KOPT-K1 (cell line): Measurements from ENCODE around the gene GAS7.

Source experiments
- H3K27ac ChIP-seq: fragments of 200-600 bp; sonication (generic); 2 replicates; pipeline ENCODE4 v1.5.1; 2016; ENCODE audit warnings: antibody characterized with exemption, mild to moderate bottlenecking, low read depth, low read length; ENCODE audit not compliant: poor library complexity, severe bottlenecking
- H3K36me3 ChIP-seq: fragments of 200-600 bp; sonication (generic); 2 replicates; pipeline ENCODE4 v1.5.1; 2017; ENCODE audit warnings: antibody characterized with exemption, mild to moderate bottlenecking, low read length, moderate library complexity; ENCODE audit not compliant: insufficient read depth
- H3K9me3 ChIP-seq: fragments of 200-600 bp; sonication (generic); 2 replicates; pipeline ENCODE4 v1.5.1; 2017; ENCODE audit warnings: antibody characterized with exemption, low read length, mild to moderate bottlenecking; ENCODE audit not compliant: insufficient read depth, poor library complexity, severe bottlenecking

GAS7 gene

GRCh38 chr17:10141436-10141835 lies 57.0 kb downstream of the GAS7 start:
- no peaks in the 10 kb centered on the region for H3K9me3 ChIP-seq
- no peaks in the 10 kb centered on the region for H3K36me3 ChIP-seq
- H3K27ac ChIP-seq = no peak overlapping the region

GRCh38 chr17:10139577-10139976 lies 58.8 kb downstream of the GAS7 start:
- Histone ChIP-seq H3K27ac (no peak overlapping the region), H3K36me3 (no peaks in the 10 kb centered on the region), H3K9me3 (no peaks in the 10 kb centered on the region)

DNA sequence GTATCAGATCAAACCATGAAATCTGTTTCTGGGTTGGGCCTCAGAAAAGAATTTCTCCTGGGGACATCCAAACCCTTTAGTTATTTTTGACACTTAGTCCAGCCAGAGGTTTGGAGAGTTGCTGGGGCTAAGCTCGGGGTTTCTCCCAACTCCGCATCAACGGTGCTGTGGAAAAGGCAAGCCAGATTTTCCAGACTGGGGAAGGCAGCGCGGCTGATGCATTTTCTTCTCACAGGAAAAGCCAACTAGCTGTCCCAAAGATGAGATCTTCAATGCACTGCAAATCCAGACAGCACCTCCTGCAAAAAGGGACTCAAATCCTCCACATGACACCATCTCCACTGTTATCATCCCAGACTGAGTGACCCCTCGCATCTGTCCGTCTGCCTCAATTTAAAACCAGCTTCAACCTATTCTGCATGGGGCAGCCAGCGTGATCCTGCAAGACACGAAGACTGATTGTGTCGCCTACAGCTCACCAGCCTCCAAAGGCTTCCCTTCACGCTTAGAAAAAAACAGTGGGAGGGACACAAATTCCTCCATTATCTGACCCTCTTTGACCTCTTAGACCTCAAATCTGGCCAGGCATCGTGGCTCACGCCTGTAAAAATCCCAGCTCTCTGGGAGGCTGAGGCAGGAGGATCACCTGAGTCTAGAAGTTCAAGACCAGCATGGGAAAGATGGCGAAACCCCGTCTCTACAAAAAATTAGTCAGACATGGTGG lies 62.0 kb downstream of the GAS7 start:
- H3K27ac ChIP-seq = peak overlapping the region; percentile 71
- no peaks in the 10 kb centered on the region for H3K9me3 ChIP-seq
- no peaks in the 10 kb centered on the region for H3K36me3 ChIP-seq

DNA sequence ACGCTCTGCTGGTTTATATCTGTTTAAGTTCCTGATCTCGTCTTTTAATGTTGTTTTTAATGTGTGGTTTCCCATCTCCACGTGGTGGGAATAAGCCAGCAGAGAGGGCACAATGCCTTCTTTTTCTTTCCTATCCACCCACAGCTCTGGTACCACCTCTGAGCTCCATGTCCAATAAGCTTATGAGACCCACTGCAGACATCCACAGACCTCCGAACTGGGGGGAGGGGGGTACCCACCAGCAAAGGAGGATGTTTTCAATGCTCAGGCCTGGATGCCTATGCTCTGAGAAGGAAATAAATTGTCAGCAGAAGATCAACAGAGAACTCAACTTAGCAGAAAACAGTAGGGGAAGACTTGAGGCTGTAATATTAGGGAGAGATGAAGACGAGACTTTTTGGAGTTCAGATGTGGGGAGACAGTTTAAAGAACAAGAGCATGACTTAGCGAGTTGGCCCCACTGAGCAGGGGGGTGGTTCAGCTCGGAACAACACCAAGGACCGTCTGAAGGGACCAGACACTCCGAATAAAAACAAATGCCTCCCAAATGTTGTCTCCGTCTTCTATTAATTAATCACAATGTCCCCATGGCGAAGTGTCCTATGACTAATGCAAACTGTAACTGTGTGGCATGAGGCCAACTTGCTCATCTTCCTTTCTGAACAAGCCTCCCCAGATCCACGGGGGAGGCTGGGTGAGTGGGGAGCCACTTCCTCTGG lies 62.7 kb downstream of the GAS7 start:
- no peaks in the 10 kb centered on the region for H3K9me3 ChIP-seq

GRCh38 chr17:10130677-10131076 lies 67.7 kb downstream of the GAS7 start:
- Histone ChIP-seq H3K27ac (no peak overlapping the region), H3K9me3 (no peaks in the 10 kb centered on the region), H3K36me3 (no peaks in the 10 kb centered on the region)

More for the DNA sequence above, 62.7 kb downstream of the GAS7 start:
- peak overlapping the region; percentile 71 for H3K27ac ChIP-seq
- no peaks in the 10 kb centered on the region for H3K36me3 ChIP-seq

- H3K9me3 ChIP-seq = no peaks in the 10 kb centered on the region
- H3K36me3 ChIP-seq = no peaks in the 10 kb centered on the region
- no peak overlapping the region for H3K27ac ChIP-seq
Observed at GRCh38 chr17:10130263-10130662, 68.1 kb downstream of the GAS7 start.

- Histone ChIP-seq H3K27ac (peak overlapping the region; percentile 85), H3K36me3 (no peaks in the 10 kb centered on the region), H3K9me3 (no peaks in the 10 kb centered on the region)
Observed at GRCh38 chr17:10127819-10128425, 70.5 kb downstream of the GAS7 start.

- Histone ChIP-seq H3K27ac (peak overlapping the region; percentile 85), H3K9me3 (no peaks in the 10 kb centered on the region), H3K36me3 (no peaks in the 10 kb centered on the region)
Observed at GRCh38 chr17:10126616-10127501, 71.5 kb downstream of the GAS7 start.

DNA sequence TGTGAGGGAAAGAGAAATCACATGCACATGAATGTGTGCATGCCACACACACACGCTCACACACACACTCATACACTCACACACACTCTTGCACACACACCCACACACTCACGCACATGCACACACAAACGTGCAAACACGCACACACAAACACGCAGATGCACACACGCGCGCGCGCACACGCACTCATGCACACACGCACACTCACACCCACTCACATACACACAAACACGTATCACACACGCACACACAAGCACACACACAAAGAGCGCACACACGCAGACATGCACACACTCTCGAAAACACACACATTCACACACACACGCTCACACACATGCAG lies 72.2 kb downstream of the GAS7 start:
- H3K9me3 ChIP-seq = no peaks in the 10 kb centered on the region
- H3K36me3 ChIP-seq = no peaks in the 10 kb centered on the region
- peak overlapping the region; percentile 85 for H3K27ac ChIP-seq

DNA sequence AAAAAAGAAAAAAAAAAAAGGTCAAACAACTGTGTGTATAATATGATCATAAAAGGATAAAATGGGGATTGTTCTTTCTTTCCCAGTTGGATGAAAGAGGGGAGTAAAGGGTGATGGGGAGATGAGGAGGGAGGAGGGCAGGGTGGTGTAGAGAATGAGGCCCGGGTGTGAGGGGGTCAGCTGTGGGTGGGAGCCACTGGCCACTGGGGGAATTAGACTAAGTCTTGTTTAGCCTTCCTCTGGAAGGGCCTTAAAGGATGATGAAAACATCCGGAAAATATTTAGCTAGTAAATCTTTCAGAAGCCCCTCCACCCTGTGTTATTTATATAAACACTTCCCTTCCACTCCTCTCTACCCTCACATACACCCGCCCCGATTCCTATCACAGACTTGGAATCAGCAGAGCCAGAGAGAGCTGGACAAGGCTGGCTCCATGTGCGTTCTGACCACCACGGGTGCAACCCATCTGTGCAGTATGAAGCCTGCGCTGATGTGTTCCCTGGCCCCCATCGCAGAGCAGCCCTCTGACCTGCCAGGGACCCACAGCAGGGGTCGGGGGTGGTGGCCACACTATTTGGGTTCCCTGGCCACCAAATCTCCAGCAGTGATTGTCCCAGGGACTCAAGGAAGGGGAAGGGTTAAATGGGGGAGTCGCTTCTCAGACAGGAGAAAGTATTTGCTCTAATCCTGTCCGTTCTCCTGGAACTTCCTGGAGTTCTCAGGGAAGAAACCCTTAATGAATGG lies 72.7 kb downstream of the GAS7 start:
- Histone ChIP-seq H3K36me3 (no peaks in the 10 kb centered on the region), H3K9me3 (no peaks in the 10 kb centered on the region), H3K27ac (peak overlapping the region; percentile 85)

- H3K27ac ChIP-seq = peak overlapping the region; percentile 95
- H3K9me3 ChIP-seq = no peaks in the 10 kb centered on the region
- H3K36me3 ChIP-seq = no peaks in the 10 kb centered on the region
Observed at GRCh38 chr17:10123093-10123492, 75.3 kb downstream of the GAS7 start.

- H3K27ac ChIP-seq = peak overlapping the region; percentile 95
- H3K36me3 ChIP-seq = no peaks in the 10 kb centered on the region
- no peaks in the 10 kb centered on the region for H3K9me3 ChIP-seq
Observed at GRCh38 chr17:10121971-10122707, 76.3 kb downstream of the GAS7 start.

GRCh38 chr17:10120749-10121148 lies 77.7 kb downstream of the GAS7 start:
- no peaks in the 10 kb centered on the region for H3K36me3 ChIP-seq
- peak overlapping the region; percentile 95 for H3K27ac ChIP-seq
- no peaks in the 10 kb centered on the region for H3K9me3 ChIP-seq

DNA sequence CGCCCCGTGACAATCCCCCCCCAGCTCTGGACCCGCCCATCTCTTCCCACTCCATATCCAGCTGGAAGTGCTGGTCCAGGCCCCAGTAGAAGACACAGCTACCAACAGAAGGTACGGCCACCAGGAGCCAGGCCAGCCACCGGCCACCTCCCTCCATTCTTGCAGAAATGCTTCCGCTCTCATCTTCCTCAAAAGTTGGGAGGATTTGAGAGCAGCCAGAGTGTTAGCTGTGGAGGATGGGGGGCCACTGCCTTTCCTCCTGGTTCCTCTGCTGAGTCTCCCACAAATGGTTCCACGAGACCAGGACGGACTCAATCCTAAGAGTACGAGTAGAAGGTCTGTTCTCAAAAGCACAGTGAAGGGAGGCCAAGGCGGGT lies 78.3 kb downstream of the GAS7 start:
- no peaks in the 10 kb centered on the region for H3K9me3 ChIP-seq
- H3K27ac ChIP-seq = peak overlapping the region; percentile 95
- H3K36me3 ChIP-seq = no peaks in the 10 kb centered on the region
